SU-DHL-6 (cell line): ENCODE data around the gene RASAL1.

ENCODE experiments used
- H2AFZ ChIP-seq: fragments of 200-600 bp; sonication (generic); 2 replicates; pipeline ENCODE4 v1.6.1; 2014; ENCODE audit warnings: low read depth, mild to moderate bottlenecking, moderate library complexity, mixed read lengths, antibody characterized with exemption, low read length; ENCODE audit not compliant: severe bottlenecking
- H3F3A ChIP-seq: fragments of 200-600 bp; shearing (Covaris generic); 2 replicates; pipeline ENCODE4 v1.6.0; 2016; ENCODE audit warnings: antibody characterized with exemption, mild to moderate bottlenecking; ENCODE audit not compliant: insufficient read depth
- H3K27ac ChIP-seq: fragments of 200-600 bp; sonication (generic); 2 replicates; pipeline ENCODE4 v1.5.1; 2016; ENCODE audit warnings: low read depth, mild to moderate bottlenecking, low read length, moderate library complexity, mixed read lengths
- H3K27me3 ChIP-seq: fragments of 200-600 bp; sonication (generic), shearing (Covaris generic); 2 replicates; pipeline ENCODE4 v1.6.0; 2014; ENCODE audit warnings: mild to moderate bottlenecking, low read length
- H3K36me3 ChIP-seq: fragments of 200-600 bp; sonication (generic); 2 replicates; pipeline ENCODE4 v1.6.1; 2014; ENCODE audit warnings: mild to moderate bottlenecking, low read length, mixed read lengths
- H3K4me2 ChIP-seq: fragments of 300-600, 200-600 bp; shearing (Covaris generic), sonication (generic); 2 replicates; pipeline ENCODE4 v1.6.0; 2014; ENCODE audit warnings: low read length, low read depth, mild to moderate bottlenecking; ENCODE audit not compliant: poor library complexity, severe bottlenecking
- H3K4me3 ChIP-seq: fragments of 200-600 bp; sonication (generic); 2 replicates; pipeline ENCODE4 v1.5.1; 2014; ENCODE audit warnings: antibody characterized with exemption, low read length, mild to moderate bottlenecking, mixed read lengths; ENCODE audit not compliant: insufficient read depth, poor library complexity, severe bottlenecking
- H3K79me2 ChIP-seq: fragments of 200-600 bp; sonication (generic); 2 replicates; pipeline ENCODE4 v1.6.1; 2014; ENCODE audit warnings: mild to moderate bottlenecking, low read length, moderate library complexity; ENCODE audit not compliant: insufficient read depth
- H3K9ac ChIP-seq: fragments of 200-600 bp; sonication (generic); 2 replicates; pipeline ENCODE4 v1.7.0; 2014; ENCODE audit warnings: mild to moderate bottlenecking, low read length
- H3K9me2 ChIP-seq: fragments of 200-600 bp; sonication (generic); replicated peaks from 2 replicates; pipeline ENCODE4 v1.6.1; 2014; ENCODE audit warnings: low read length; ENCODE audit not compliant: insufficient read depth
- H3K9me3 ChIP-seq: fragments of 200-600 bp; sonication (generic); 2 replicates; pipeline ENCODE4 v1.6.1; 2014; ENCODE audit warnings: low read length, mixed read lengths; ENCODE audit not compliant: insufficient read depth
- H4K20me1 ChIP-seq: fragments of 200-600 bp; sonication (generic); 2 replicates; pipeline ENCODE4 v1.6.1; 2014; ENCODE audit warnings: low read depth, mild to moderate bottlenecking, antibody characterized with exemption, low read length, moderate library complexity, mixed read lengths
- EZH2phosphoT487 ChIP-seq: fragments of 200-600 bp; sonication (generic), shearing (Covaris generic); conservative IDR thresholded peaks from 2 replicates; pipeline ENCODE4 v1.6.1; 2018; ENCODE audit warnings: mild to moderate bottlenecking, antibody characterized with exemption, low read length, moderate library complexity, mixed read lengths
- TF ChIP-seq, protein P1 (sequence below): fragments of 200-600 bp; sonication (generic); IDR thresholded peaks from one replicate; pipeline ENCODE4 v1.5.1; 2017; ENCODE audit warnings: antibody characterized with exemption, mild to moderate bottlenecking, low read length, moderate library complexity; ENCODE audit not compliant: insufficient read depth, poor library complexity, severe bottlenecking

Gene RASAL1

DNA sequence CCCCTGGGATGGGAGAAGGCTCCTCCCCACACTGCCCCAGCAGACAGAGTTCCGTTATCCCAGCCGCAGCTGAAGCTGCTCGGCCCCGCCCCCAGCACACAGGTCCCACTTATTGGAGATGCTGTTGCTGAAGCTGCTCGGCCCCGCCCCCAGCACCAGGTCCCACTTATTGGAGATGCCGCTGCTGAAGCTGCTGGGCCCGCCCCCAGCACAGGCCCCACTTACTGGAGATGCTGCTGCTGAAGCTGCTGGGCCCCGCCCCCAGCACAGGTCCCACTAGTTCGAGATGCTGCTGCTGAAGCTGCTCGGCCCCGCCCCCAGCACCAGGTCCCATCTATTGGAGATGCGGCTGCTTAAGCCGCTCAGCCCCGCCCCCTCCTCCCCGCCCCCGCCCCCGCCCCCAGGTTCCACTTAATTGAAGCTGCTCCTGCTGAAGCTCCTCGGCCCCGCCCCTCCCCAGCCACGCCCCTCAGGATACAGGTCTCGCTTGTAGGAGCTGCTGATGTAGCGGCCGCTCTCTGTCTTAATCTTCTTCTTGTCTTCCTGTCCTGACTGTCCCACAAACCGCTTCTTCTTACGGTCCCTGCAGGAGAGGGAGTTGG lies 26.0 kb upstream of the RASAL1 start:
- no peak overlapping the region for H3K4me2 ChIP-seq
- H3K79me2 ChIP-seq, result no peaks in the 10 kb centered on the region
- no peaks in the 10 kb centered on the region for H4K20me1 ChIP-seq
- no peaks in the 10 kb centered on the region for H3K27me3 ChIP-seq
- no peaks in the 10 kb centered on the region; the same call in 1 of the 2 replicates for H3K36me3 ChIP-seq
- no peak for TF ChIP-seq EZH2phosphoT487
- TF ChIP-seq, protein P1, sequence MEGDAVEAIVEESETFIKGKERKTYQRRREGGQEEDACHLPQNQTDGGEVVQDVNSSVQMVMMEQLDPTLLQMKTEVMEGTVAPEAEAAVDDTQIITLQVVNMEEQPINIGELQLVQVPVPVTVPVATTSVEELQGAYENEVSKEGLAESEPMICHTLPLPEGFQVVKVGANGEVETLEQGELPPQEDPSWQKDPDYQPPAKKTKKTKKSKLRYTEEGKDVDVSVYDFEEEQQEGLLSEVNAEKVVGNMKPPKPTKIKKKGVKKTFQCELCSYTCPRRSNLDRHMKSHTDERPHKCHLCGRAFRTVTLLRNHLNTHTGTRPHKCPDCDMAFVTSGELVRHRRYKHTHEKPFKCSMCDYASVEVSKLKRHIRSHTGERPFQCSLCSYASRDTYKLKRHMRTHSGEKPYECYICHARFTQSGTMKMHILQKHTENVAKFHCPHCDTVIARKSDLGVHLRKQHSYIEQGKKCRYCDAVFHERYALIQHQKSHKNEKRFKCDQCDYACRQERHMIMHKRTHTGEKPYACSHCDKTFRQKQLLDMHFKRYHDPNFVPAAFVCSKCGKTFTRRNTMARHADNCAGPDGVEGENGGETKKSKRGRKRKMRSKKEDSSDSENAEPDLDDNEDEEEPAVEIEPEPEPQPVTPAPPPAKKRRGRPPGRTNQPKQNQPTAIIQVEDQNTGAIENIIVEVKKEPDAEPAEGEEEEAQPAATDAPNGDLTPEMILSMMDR, result no peak
- H3K9me2 ChIP-seq, result no peaks in the 10 kb centered on the region
- H3K9me3 ChIP-seq, result no peaks in the 10 kb centered on the region
- peaks cover 12% of the 10 kb centered on the region; the same call in 1 of the 2 replicates for H3F3A ChIP-seq
- no peak overlapping the region for H3K9ac ChIP-seq
- H3K4me3 ChIP-seq, result no peak overlapping the region
- no peak overlapping the region for H2AFZ ChIP-seq
- H3K27ac ChIP-seq, result peak overlapping the region; percentile 18; the same call in 1 of the 2 replicates

GRCh38 chr12:113159937-113160336 lies 24.4 kb upstream of the RASAL1 start:
- Histone ChIP-seq H3K27me3 (no peaks in the 10 kb centered on the region), H3K9ac (no peak overlapping the region), H3K4me3 (no peak overlapping the region), H3K79me2 (no peaks in the 10 kb centered on the region), H4K20me1 (no peaks in the 10 kb centered on the region), H3K4me2 (no peak overlapping the region), H2AFZ (no peak overlapping the region), H3K9me2 (no peaks in the 10 kb centered on the region), H3K36me3 (no peaks in the 10 kb centered on the region; the same call in 1 of the 2 replicates), H3F3A (peaks cover 26% of the 10 kb centered on the region), H3K27ac (peak overlapping the region; percentile 10; the same call in 1 of the 2 replicates), H3K9me3 (no peaks in the 10 kb centered on the region)
- no peak for TF ChIP-seq EZH2phosphoT487
- TF ChIP-seq, protein P1, result no peak

GRCh38 chr12:113158439-113159203 lies 23.1 kb upstream of the RASAL1 start:
- Histone ChIP-seq H3K4me2 (no peak overlapping the region), H3K9me2 (no peaks in the 10 kb centered on the region), H3K27me3 (no peaks in the 10 kb centered on the region), H4K20me1 (no peaks in the 10 kb centered on the region), H2AFZ (no peak overlapping the region), H3K4me3 (no peak overlapping the region), H3K36me3 (no peaks in the 10 kb centered on the region), H3K27ac (no peak overlapping the region), H3K9me3 (no peaks in the 10 kb centered on the region), H3F3A (peaks cover 26% of the 10 kb centered on the region), H3K79me2 (no peaks in the 10 kb centered on the region), H3K9ac (no peak overlapping the region)
- TF ChIP-seq, protein P1, result no peak
- TF ChIP-seq EZH2phosphoT487, result no peak
